Keratinocyte (primary cell): ENCODE results near the gene CCRL2.

Experiments
- EZH2 ChIP-seq: IDR thresholded peaks from one replicate; pipeline ENCODE4 v1.6.1; 2012; ENCODE audit warnings: inconsistent platforms, mild to moderate bottlenecking, low read length, moderate library complexity
- TF ChIP-seq, protein P1 (sequence below), 3 experiments: IDR thresholded peaks in 1 of 3; conservative IDR thresholded peaks in 1 of 3; optimal IDR thresholded peaks in 1 of 3; 2 replicates in 2 of 3; 3 replicates in 1 of 3; pipeline versions ENCODE3 to v1.5.1; 2011; ENCODE audit warnings: low read length in 3 of 3, mild to moderate bottlenecking in 3 of 3, moderate library complexity in 2 of 3, control low read depth in 1 of 3, inconsistent platforms in 1 of 3; ENCODE audit not compliant: insufficient read depth in 2 of 3; ENCODE audit errors: extremely low read depth in 1 of 3

DNA sequence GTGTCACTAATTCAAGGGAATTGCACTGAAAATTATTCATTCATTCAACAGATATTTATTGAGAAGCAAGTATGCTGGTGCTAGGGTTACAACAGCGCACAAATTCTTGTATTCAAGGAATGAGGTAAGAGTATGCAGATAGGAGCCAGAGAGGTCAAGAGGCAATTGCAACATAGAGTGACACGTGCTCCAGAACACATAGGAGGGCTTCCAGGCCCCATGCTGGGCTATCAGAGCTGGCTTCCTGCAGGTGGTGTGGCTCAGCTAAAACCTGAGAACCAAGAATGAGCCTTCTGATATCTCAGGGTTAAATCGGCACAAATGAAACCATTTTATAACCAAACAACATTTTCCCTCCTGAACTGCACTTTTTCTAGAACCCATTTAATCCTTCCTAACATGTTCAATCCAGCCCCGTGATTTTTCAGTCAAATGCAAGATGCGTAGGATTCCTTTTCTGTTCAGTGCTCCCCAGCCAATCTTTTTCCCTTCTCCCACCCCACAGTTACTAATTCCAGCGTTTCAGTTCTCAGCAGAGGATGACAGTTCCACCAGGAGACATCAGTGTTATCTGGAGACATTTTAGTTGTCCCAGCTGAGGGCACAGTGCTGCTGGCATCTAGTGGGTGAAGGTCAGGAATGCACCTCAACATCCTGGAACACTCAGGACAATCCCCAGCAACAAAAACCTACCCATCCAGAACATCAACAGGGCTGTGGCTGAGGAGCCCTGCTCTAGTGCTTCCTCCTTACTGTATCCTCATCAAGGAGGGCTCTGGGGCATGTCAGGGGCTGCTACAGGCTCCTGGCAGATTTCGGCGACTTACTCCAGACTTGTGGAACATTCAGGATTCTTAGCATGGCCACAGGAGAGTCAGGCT is 13.3 kb upstream of the CCRL2 start:
- TF ChIP-seq, protein P1, sequence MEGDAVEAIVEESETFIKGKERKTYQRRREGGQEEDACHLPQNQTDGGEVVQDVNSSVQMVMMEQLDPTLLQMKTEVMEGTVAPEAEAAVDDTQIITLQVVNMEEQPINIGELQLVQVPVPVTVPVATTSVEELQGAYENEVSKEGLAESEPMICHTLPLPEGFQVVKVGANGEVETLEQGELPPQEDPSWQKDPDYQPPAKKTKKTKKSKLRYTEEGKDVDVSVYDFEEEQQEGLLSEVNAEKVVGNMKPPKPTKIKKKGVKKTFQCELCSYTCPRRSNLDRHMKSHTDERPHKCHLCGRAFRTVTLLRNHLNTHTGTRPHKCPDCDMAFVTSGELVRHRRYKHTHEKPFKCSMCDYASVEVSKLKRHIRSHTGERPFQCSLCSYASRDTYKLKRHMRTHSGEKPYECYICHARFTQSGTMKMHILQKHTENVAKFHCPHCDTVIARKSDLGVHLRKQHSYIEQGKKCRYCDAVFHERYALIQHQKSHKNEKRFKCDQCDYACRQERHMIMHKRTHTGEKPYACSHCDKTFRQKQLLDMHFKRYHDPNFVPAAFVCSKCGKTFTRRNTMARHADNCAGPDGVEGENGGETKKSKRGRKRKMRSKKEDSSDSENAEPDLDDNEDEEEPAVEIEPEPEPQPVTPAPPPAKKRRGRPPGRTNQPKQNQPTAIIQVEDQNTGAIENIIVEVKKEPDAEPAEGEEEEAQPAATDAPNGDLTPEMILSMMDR (optimal IDR thresholded peaks at IDR 0.05 in 1 of 3, IDR thresholded peaks at IDR 0.05 in 1 of 3, conservative IDR thresholded peaks at IDR 0.05 in 1 of 3; ENCODE audit: extremely low read depth in 1 of 3, insufficient read depth in 2 of 3, low read length in 3 of 3), result peak in 1 of 3 experiments; percentile 37
- no peak for TF ChIP-seq EZH2
